ENCODE measurements around the gene DMRTC1. TPM values are rescaled to one million over a fixed set of nuclear protein-coding genes. Genes with fewer than 3 reads are reported as not detected.
"Not testable (repeated sequence)": the region's sequence is repeated elsewhere in the genome, so short reads cannot be mapped to it uniquely, and the experiment has no call there.

Gene DMRTC1, protein sequence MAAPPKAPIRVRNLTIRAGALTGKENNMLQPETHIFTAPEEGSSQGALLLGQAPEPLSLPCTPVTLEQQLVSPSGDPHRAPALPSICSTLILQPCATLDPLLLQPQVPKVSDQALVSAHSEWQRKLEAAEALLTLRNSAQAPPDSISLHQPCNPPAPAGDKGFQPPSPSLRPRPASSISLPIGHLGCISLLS
- total RNA-seq = under 1 TPM; 0.50 to 0.85 TPM
- 0.54 TPM for polyA plus RNA-seq (2013, experiment 1 of 2)
- polyA plus RNA-seq (2013, experiment 2 of 2) = 0.82 TPM
- 0 to 0.14 (median 0) reads per million in 172 experiments for total RNA-seq

DNA sequence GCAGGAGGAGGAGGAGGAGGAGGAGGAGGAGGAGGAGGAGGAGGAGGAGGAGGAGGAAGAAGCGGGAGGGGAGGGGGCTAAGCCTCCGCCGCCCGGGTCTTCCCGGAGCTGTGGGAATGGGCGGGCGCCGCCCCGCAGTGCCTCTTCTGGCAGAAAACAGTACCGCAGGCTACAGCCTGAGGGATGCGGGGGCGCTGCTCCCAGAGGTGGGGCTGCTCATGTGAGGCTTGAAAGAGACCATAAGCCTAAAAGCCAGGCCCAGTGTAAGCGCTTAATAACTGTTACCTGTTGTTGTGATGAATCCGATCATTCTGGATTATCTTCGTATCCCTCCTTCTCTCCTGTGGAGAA, at the start of gene DMRTC1:
Gene DMRTC1, minus strand, starts transcription at position 19 of the 351 bp plus-strand sequence. CDS start 68,143 bp downstream, outside the sequence.
- H3K36me3 ChIP-seq (ENCODE audit: insufficient read depth, low read length); H3K4me3 ChIP-seq (ENCODE audit: low read length); H3K4me1 ChIP-seq (ENCODE audit: insufficient read depth, low read length); DNase-seq; H3K27ac Mint-ChIP-seq; H3K27me3 ChIP-seq (ENCODE audit: control insufficient read depth in 1 of 2, insufficient read depth in 2 of 2, low read length in 2 of 2); POLR2A ChIA-PET; H3K9me3 Mint-ChIP-seq; H3K4me3 Mint-ChIP-seq; H3K27me3 Mint-ChIP-seq; H3K27ac ChIP-seq (ENCODE audit: low read depth in 1 of 2, low read length in 2 of 2); H3K9me3 ChIP-seq (ENCODE audit: control insufficient read depth in 1 of 2, insufficient read depth in 1 of 2, low read length in 2 of 2); H3K36me3 Mint-ChIP-seq (ENCODE audit: low read depth); H3K4me1 Mint-ChIP-seq (ENCODE audit: low read depth); CTCF ChIA-PET; intact Hi-C loops (cut with DNase I, micrococcal nuclease): not testable (repeated sequence)
- ATAC-seq (ENCODE audit: poor library complexity) = peak; percentile 84

DNA sequence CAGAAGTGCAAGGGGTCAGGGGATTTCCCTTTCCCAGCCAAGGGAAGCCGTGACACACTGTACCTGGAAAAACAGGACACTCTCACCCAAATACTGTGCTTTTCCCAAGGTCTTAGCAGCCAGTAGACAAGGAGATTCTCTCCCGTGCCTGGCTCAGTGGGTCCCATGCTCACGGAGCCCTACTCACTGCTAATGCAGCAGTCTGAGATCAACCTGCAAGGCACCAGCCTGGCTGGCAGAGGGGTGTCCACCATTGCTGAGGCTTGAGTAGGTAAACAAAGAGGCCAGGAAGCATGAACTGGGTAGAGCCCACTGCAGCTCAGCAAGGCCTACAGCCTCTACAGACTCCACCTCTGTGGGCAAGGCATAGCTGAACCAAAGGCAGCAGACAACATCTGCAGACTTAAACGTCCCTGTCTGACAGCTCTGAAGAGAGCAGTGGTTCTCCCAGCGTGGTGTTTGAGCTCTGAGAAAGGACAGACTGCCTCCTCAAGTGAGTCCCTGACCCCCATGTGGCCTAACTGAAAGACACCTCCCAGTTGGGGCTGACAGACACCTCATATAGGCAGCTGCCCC, 37.3 kb upstream of the DMRTC1 start:
- H3K4me1 ChIP-seq (ENCODE audit: insufficient read depth, low read length); intact Hi-C loops (cut with DNase I, micrococcal nuclease); H3K4me3 ChIP-seq (ENCODE audit: low read length); H3K27ac ChIP-seq (ENCODE audit: low read depth in 1 of 2, low read length in 2 of 2); H3K4me3 Mint-ChIP-seq; H3K27me3 ChIP-seq (ENCODE audit: control insufficient read depth in 1 of 2, insufficient read depth in 2 of 2, low read length in 2 of 2); H3K27ac Mint-ChIP-seq; POLR2A ChIA-PET; H3K9me3 Mint-ChIP-seq; CTCF ChIA-PET; H3K36me3 ChIP-seq (ENCODE audit: insufficient read depth, low read length); H3K36me3 Mint-ChIP-seq (ENCODE audit: low read depth); H3K4me1 Mint-ChIP-seq (ENCODE audit: low read depth); H3K9me3 ChIP-seq (ENCODE audit: control insufficient read depth in 1 of 2, insufficient read depth in 1 of 2, low read length in 2 of 2); ATAC-seq (ENCODE audit: poor library complexity); DNase-seq: not testable (repeated sequence)
- peaks cover 21% of the 10 kb centered on the region for H3K27me3 Mint-ChIP-seq

DNA sequence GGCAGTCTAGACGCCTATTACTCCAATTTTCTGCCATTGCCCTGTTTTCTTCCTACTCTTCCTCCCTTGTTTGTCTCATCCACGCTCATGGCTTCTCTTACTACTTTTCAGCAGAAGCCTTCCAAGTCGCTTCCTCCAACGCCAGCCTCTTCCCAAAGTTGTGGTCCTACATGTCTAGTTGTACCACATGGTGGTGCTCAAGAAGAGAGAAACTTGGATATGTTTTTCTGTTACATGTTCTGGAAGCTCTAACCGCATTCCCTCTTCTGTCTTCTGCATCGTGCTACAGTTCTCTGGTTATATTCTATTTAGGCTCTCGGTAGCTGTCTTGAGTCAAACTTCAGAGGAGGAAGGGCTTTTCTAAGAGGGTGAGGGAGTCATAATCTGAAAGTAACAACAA, 31.2 kb upstream of the DMRTC1 start:
- H3K4me1 ChIP-seq (ENCODE audit: insufficient read depth, low read length); H3K4me1 Mint-ChIP-seq (ENCODE audit: low read depth); POLR2A ChIA-PET; CTCF ChIA-PET; H3K27me3 ChIP-seq (ENCODE audit: control insufficient read depth in 1 of 2, insufficient read depth in 2 of 2, low read length in 2 of 2); H3K27me3 Mint-ChIP-seq; DNase-seq; H3K36me3 Mint-ChIP-seq (ENCODE audit: low read depth); H3K4me3 Mint-ChIP-seq; H3K9me3 ChIP-seq (ENCODE audit: control insufficient read depth in 1 of 2, insufficient read depth in 1 of 2, low read length in 2 of 2); H3K27ac ChIP-seq (ENCODE audit: low read depth in 1 of 2, low read length in 2 of 2); H3K27ac Mint-ChIP-seq; ATAC-seq (ENCODE audit: poor library complexity); H3K4me3 ChIP-seq (ENCODE audit: low read length); H3K36me3 ChIP-seq (ENCODE audit: insufficient read depth, low read length); H3K9me3 Mint-ChIP-seq; intact Hi-C loops (cut with DNase I, micrococcal nuclease): not testable (repeated sequence)

DNA sequence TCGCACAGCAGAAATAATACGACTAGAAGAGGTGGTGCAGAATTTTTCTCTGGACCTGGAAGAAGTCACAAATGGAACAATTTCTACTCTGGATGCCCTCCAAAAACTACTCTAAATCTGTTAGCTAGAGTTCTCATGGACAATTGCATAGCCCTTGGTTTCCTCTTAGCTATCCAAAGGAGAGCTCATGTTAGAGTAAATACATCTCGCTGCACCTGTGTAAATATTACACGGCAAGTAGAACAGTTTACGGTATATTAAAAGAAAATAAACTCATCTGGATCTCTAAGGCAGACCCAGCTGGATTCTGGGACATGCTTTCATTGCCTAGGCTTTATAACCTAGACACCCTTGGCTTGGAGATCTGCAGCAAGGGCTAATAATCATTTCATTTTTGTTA, 28.2 kb upstream of the DMRTC1 start:
- H3K27ac Mint-ChIP-seq; DNase-seq; H3K4me1 Mint-ChIP-seq (ENCODE audit: low read depth); H3K27me3 ChIP-seq (ENCODE audit: control insufficient read depth in 1 of 2, insufficient read depth in 2 of 2, low read length in 2 of 2); H3K9me3 Mint-ChIP-seq; H3K4me3 Mint-ChIP-seq; H3K36me3 Mint-ChIP-seq (ENCODE audit: low read depth); H3K4me3 ChIP-seq (ENCODE audit: low read length); POLR2A ChIA-PET; ATAC-seq (ENCODE audit: poor library complexity); H3K36me3 ChIP-seq (ENCODE audit: insufficient read depth, low read length); H3K4me1 ChIP-seq (ENCODE audit: insufficient read depth, low read length); H3K27ac ChIP-seq (ENCODE audit: low read depth in 1 of 2, low read length in 2 of 2); intact Hi-C loops (cut with DNase I, micrococcal nuclease); H3K9me3 ChIP-seq (ENCODE audit: control insufficient read depth in 1 of 2, insufficient read depth in 1 of 2, low read length in 2 of 2); H3K27me3 Mint-ChIP-seq; CTCF ChIA-PET: not testable (repeated sequence)

DNA sequence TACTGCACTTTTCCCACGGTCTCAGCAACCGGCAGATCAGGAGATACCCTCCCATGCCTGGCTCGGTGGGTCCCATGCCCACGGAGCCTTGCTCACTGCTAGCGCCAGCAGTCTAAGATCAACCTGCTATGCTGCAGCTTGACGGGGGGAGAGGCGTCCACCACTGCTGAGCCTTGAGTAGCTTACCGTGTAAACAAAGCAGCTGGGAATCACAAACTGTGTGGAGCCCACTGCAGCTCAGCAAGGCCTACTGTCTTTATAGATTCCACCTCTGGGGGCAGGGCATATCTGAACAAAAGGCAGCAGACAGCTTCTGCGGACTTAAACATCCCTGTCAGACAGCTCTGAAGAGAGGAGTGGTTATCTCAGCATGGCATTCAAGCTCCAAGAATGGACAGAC, 16.3 kb upstream of the DMRTC1 start:
- H3K4me3 Mint-ChIP-seq; H3K4me1 Mint-ChIP-seq (ENCODE audit: low read depth); DNase-seq; H3K27me3 Mint-ChIP-seq; H3K36me3 Mint-ChIP-seq (ENCODE audit: low read depth); intact Hi-C loops (cut with DNase I, micrococcal nuclease); CTCF ChIA-PET; H3K4me3 ChIP-seq (ENCODE audit: low read length); H3K9me3 ChIP-seq (ENCODE audit: control insufficient read depth in 1 of 2, insufficient read depth in 1 of 2, low read length in 2 of 2); H3K36me3 ChIP-seq (ENCODE audit: insufficient read depth, low read length); H3K9me3 Mint-ChIP-seq; H3K27ac Mint-ChIP-seq; ATAC-seq (ENCODE audit: poor library complexity); POLR2A ChIA-PET; H3K4me1 ChIP-seq (ENCODE audit: insufficient read depth, low read length); H3K27me3 ChIP-seq (ENCODE audit: control insufficient read depth in 1 of 2, insufficient read depth in 2 of 2, low read length in 2 of 2); H3K27ac ChIP-seq (ENCODE audit: low read depth in 1 of 2, low read length in 2 of 2): not testable (repeated sequence)

DNA sequence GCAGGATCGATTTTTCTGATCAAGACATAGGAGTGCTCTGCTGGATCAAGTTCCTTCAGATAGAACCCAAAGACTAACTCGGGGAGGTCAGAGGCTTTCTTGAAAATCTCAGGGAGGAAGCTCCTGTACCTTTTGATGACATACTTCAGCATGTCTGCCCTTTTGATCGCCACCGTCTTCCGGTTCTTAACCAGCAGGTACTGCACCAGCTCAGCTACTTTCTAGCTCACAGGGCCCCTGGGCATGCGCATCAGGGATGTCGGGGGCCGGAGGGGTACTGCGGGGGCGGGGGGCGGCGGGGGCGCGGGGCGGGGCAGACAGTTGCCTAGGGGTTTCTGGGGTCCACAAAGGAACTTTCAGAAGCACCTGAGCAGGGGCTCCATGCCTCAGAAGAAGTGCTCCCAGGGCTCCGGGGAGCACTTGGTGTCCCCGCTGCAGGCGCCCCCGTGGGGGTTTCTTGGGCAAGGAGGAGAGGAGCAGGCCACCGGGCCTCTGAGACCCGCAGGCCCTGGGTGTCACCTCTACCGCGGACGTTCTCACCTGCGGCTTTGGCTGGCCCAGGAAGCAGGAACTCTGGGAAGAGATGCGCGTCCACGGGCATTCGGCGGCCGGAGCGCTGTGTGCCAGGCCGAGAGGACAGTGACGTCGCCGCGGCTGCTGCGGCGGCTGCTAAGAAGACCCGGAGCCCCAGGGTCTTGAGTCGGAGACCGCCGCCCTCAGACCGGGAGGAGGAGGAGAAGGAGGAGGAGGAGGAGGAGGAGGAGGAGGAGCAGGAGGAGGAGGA, 410 bp downstream of the DMRTC1 start:
- H3K36me3 ChIP-seq (ENCODE audit: insufficient read depth, low read length); H3K9me3 Mint-ChIP-seq; H3K4me1 ChIP-seq (ENCODE audit: insufficient read depth, low read length); H3K4me3 ChIP-seq (ENCODE audit: low read length); intact Hi-C loops (cut with DNase I, micrococcal nuclease); H3K27ac ChIP-seq (ENCODE audit: low read depth in 1 of 2, low read length in 2 of 2); H3K4me1 Mint-ChIP-seq (ENCODE audit: low read depth); H3K4me3 Mint-ChIP-seq; H3K27ac Mint-ChIP-seq; H3K27me3 ChIP-seq (ENCODE audit: control insufficient read depth in 1 of 2, insufficient read depth in 2 of 2, low read length in 2 of 2); DNase-seq; CTCF ChIA-PET; POLR2A ChIA-PET; H3K27me3 Mint-ChIP-seq; H3K9me3 ChIP-seq (ENCODE audit: control insufficient read depth in 1 of 2, insufficient read depth in 1 of 2, low read length in 2 of 2); H3K36me3 Mint-ChIP-seq (ENCODE audit: low read depth): not testable (repeated sequence)
- peak; percentile 78 for ATAC-seq (ENCODE audit: poor library complexity)

DNA sequence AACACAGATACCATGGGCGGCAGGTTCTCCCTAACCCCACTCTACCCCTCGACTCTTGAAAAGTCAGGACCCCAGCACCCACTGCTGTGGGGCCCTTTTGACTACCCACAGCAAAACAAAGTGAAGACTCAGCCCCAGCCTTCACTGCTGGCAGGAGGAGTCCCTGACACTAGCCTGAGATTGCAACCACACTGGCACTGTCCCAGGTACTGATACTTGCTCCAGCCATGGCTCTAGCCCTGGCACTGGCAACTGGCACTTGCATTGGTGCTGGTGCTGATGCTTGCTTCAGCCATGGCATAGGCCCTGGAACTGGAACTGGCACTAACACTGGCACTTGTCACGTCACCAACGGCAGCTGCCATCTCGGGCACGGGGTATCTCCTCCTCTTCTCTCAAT, 1.4 kb downstream of the DMRTC1 start:
- H3K4me1 Mint-ChIP-seq (ENCODE audit: low read depth); H3K36me3 Mint-ChIP-seq (ENCODE audit: low read depth); H3K4me1 ChIP-seq (ENCODE audit: insufficient read depth, low read length); ATAC-seq (ENCODE audit: poor library complexity); H3K4me3 Mint-ChIP-seq; H3K9me3 ChIP-seq (ENCODE audit: control insufficient read depth in 1 of 2, insufficient read depth in 1 of 2, low read length in 2 of 2); CTCF ChIA-PET; H3K27ac Mint-ChIP-seq; H3K27me3 ChIP-seq (ENCODE audit: control insufficient read depth in 1 of 2, insufficient read depth in 2 of 2, low read length in 2 of 2); H3K27ac ChIP-seq (ENCODE audit: low read depth in 1 of 2, low read length in 2 of 2); H3K27me3 Mint-ChIP-seq; H3K4me3 ChIP-seq (ENCODE audit: low read length); H3K9me3 Mint-ChIP-seq; POLR2A ChIA-PET; H3K36me3 ChIP-seq (ENCODE audit: insufficient read depth, low read length); intact Hi-C loops (cut with DNase I, micrococcal nuclease); DNase-seq: not testable (repeated sequence)

Measured in CD4-positive, alpha-beta T cell (primary cell).